Adrenal gland (tissue), 5 donors: ENCODE measurements around the gene RWDD1.

Experiments
- POLR2A ChIP-seq, 2 donors: fragments of 450-650 bp; IDR thresholded peaks; one replicate each; pipeline ENCODE4 v1.6.1; 2017; ENCODE audit warnings: antibody characterized with exemption in 2 of 2, mild to moderate bottlenecking in 2 of 2, moderate library complexity in 1 of 2
- TF ChIP-seq, protein P1 (sequence below), 6 experiments: fragments of 450-650 bp in 4 of 6; fragments of 200-600 bp in 2 of 6; sonication (generic) in 1 of 6; IDR thresholded peaks; 1 replicate in 5 of 6; 2 replicates in 1 of 6; pipeline versions ENCODE4 v1.5.1 to v1.8.0; 2016 to 2021; ENCODE audit warnings: antibody characterized with exemption in 6 of 6, mild to moderate bottlenecking in 2 of 6, moderate library complexity in 1 of 6
- donor health status: DM: no; HTN: no; CAD: no.

DNA sequence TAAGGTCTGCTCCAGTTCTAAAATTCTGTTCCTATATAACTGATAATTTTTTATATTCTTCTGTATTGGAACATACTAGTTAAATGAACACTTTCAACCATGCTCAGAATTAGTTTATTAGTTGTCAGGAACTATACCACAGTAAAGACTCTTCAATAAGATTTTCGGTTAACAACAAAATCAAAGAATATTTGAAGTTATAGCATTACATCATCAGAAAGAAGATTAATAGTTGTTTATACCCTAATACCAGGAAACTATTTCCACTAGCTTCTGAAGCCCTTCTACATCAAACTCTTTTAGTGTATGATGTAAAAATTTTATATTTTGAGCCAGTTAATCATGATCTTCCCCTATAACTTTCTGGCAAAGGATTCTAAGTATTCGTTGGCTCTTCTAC lies 11.2 kb upstream of the RWDD1 start:
- TF ChIP-seq, protein P1, sequence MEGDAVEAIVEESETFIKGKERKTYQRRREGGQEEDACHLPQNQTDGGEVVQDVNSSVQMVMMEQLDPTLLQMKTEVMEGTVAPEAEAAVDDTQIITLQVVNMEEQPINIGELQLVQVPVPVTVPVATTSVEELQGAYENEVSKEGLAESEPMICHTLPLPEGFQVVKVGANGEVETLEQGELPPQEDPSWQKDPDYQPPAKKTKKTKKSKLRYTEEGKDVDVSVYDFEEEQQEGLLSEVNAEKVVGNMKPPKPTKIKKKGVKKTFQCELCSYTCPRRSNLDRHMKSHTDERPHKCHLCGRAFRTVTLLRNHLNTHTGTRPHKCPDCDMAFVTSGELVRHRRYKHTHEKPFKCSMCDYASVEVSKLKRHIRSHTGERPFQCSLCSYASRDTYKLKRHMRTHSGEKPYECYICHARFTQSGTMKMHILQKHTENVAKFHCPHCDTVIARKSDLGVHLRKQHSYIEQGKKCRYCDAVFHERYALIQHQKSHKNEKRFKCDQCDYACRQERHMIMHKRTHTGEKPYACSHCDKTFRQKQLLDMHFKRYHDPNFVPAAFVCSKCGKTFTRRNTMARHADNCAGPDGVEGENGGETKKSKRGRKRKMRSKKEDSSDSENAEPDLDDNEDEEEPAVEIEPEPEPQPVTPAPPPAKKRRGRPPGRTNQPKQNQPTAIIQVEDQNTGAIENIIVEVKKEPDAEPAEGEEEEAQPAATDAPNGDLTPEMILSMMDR (IDR thresholded peaks at IDR 0.05), result no peak
- no peak for TF ChIP-seq POLR2A (IDR thresholded peaks at IDR 0.05)
